Suppressor macrophage treated with lipopolysaccharide for 4 hours (primary cell): ENCODE measurements around the gene C1orf87.

Experiments used
- DNase-seq: peaks from one replicate; pipeline ENCODE4 v3.0.0-alpha.2; 2020

C1orf87 gene

DNA sequence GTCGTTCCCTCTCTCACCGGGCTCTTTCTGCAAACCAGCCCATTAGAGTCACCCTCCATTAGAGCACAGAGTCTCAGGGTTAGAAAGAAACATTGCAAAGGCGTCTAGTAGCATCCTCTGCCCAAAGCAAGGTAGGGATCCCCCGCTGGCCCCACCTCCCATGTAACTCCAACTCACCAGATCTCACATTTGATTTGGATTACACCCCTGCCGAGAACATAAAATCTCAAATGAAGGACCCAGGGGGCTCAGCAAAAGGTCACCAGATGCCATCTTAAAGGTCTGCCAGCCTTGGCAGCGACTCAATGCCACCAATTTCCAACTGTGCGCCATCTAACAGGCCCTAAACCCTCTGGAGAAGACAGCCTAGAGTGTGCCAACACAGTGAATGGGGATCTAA lies 14.1 kb downstream of the C1orf87 start:
- DNase-seq: no peak

DNA sequence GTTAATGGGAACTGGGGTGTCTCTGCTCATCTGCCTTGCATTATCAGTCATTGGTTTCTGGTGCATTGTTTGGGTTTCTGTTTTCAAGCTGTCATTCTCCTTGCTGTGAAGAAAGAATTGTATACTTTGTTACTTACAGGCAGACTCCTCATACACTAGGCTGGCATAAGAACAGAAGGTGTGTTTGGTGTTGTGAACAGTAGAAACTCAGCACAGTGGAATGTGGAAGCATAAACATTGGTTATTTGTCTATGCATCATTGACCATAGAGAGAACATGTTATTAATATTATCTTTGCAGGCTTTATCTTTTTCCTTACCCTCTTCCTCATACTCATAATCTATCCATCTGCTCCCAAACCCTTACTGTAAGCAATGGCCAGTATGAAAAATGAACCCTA lies 18.2 kb downstream of the C1orf87 start:
- DNase-seq: no peak

DNA sequence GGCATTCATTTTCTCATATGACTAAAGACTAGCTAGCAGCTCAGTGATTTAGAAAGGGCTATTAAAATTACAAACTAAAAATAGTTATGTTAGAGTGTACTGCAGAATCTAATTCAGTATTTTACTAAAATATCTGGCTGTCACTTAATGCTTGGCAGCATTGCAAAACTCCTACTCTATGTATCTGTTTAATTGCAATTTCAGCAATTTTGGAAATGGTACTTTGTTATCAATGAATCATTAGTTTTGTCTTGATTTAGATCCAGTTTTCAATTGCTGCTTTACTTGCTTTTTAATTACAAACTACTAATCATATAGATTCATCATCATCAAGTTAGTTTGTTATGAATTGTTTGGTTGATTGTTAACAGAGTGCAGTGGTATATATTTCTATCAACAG lies 19.2 kb downstream of the C1orf87 start:
- DNase-seq: no peak

DNA sequence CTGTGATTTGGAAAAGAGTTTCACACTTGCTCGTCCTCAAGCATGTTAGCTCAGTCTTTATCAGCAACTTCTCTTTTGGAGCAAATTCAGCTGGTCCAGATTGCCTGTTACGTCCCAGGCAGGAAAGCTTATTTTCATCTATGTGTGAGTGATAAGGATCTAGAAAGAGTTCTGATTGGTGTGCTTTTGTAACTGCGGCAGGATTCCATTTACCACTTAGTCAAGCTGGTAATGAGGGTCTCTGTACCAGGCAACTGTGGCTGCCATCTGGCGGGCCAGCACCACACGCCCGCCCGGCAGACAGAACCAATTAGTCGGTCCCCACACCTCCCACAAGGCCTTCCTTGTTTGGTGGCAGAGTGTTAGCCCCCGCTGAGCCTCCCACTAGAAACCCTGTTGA lies 21.0 kb downstream of the C1orf87 start:
- no peak for DNase-seq

DNA sequence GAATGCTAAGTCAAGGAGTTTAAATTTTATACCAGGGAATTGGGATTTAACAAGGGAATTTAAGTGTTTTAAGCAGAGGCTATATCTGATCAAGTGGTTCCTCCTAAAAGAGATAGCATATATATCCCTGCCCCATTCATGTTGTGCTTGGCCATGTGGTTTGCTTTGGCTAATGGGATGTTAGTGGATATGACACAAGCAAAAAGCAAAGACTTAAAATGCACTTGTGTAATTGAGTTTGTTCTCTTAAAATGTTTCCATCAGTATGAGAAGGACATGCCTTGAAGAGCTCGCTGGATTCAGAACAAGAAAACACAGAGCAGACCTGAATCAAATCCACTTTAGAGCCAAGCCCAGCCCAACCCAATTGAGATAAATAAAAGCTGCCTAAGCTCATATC lies 22.4 kb downstream of the C1orf87 start:
- no peak for DNase-seq

DNA sequence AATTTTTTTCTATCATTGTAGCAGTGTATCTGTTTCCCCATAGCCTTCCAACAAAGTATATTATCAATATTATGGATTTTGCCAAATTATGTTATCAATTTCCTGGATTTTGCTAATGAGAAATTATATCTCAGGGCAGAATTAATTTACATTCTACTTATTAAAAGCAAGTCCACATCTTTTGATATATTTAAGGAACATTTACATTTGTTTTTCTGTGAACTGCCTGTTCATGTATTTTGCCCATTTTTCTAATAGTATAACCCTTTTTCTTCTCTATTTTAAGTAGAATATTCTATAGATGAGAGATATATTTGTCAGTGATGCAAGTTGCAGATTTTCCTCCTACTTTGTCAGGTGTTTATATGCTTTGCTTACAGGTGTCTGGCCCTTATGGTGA lies 24.4 kb downstream of the C1orf87 start:
- DNase-seq: no peak

DNA sequence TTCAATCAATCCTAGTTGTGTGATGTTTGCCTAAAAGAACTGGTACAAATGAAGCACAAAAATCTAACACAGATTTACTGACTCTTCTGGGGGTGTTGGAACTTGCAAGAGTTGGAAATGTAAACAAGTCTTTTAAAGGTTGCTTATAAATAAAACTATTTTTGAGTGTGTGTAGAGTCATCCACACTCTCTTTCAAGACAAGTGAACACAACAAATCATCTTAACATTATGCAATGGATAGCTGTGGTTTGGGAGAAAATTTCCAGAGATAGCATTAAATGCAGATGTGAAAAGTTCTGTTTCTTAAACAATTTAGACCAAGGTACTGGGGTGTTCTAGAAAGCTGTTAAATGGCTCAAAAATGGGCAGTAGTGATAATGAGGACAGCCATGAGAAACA lies 28.7 kb downstream of the C1orf87 start:
- DNase-seq: no peak

DNA sequence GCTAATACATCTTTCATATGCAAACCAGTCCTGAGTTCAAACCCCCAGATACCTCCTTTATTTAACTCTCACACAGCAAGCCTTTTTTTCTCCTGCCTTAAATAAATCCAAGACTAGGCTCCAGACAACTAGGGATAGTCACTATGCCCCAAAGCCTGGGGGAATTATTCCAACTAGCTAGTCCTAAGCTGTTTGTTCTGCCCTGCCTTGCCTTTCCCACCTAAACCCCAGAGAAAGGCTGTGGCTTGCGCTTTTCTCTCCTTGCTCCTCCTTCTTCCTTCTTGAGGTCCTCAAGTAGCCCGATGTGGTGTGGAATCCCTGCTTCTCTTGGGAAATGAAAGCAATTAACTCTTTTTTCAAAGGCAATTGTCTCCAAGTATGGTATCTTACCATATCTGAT lies 31.8 kb downstream of the C1orf87 start:
- DNase-seq: no peak

DNA sequence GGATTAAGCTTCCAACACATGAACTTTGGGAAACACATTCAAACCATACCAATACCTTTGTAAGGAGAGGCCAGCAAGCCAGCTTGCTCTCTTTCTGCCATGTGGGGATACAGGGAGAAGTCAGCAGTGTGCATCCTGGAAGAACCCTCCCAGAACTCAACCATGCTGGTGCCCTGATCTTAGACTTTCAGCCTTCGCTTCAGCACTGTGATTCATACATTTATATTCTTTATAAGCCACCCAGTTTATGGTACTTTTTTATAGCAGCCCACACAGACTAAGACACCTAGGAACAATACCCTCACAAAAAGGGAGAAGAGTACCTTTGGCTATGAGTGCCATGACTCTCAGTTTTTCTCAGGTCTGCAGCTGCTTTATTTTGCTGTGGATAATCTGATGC lies 35.9 kb downstream of the C1orf87 start:
- DNase-seq: no peak

DNA sequence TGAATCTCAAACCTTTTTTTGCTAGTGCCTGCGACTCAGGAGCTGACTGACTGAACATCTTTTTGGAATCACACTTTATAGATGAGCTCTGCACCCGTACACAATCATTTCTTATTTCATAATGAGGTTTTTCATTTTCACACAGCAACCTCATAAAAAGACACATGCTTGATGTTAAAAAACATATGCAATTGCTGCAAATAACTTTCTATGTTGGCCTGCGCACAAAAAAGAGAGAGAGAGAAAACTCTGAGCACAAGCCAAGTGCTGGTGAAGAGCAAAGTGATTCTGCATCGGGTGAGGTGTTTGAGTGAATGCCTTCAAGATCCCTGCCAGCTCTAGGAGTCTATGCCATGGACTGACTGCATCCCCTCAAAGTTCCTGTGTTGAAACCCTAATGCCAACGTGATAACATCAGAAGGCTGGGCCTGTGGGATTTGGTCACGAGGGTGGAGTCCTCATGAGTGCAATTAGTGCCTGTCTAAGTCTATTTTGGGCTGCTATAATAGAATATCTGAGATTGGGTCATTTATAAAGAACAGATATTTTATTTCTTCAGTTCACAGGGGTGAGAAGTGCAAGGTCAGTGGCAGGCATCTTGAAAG lies 36.6 kb downstream of the C1orf87 start:
- no peak for DNase-seq

DNA sequence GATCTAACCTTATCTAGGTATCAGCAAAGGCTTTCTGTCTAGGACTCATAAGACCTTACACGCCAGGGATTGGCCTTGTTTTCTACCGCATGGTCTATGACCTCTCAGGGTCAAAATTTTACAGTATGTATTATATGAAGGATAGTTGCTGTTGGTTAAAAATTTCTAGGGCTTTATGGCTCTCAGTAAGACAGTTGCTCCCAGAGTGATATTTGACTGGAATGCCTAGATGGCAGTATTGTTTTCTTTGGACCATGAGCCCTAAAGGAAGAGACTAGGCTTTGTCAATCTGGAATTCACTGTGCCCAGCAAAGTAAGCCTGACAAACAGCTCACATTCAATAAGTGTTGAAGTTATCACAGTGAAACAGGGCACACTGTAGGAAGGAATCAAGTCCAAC lies 37.6 kb downstream of the C1orf87 start:
- DNase-seq: no peak

DNA sequence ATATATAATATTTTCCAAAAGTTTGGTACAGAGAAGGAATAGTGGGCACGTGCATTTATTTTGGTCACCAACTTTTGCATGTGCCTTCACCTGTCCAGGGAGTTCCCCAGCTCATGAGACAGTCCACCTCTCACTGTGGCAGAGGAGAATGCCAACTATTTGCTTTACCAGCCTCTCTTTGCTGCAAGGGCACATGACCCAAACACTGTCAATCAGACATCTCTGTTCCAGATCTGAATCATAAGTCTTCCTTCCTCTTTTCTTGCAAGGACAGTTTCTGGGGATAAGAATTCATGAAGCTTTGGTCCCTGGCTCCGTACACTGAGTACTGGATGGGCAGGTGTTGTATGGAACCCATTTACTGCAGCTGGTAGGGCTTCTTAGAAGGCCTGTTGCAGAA lies 38.6 kb downstream of the C1orf87 start:
- peak; percentile 47 for DNase-seq

DNA sequence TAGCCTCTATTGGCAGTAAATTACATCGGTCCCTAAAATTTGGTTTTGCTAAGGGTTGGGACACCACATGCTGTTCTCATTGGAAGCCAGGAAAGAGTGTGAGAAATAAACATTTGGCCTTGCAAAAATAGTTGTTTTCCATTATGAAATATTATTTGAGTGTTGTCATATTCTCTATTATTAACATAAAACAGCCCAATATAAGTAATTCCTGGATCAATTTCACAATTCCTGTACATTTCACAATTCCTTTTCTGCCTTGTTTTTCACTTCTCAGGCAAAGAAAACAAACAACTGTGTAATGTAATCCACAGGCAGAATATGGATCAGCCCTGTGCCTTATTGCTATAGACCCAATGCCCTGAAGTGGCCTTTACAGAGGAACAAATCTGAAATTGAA lies 40.5 kb downstream of the C1orf87 start:
- peak; percentile 1 for DNase-seq

DNA sequence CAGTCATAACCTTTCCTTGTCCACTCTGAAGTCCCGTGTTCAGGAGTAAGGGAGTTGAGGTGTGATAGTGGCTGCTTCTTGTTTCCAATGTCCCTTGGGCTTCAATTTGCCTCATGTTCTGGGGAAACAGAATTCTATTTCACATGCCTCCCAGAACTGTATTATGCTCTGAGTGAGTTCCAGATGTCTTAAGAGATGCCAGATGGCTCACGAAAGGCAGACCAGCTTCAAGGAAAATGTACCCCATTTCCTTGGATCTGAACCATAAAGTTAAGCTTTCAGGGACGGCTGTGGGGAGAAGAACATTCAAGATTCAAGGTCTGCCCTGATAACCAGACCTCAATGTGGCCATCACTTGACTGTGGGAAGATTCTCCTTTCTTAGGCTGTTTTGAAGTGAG lies 42.4 kb downstream of the C1orf87 start:
- no peak for DNase-seq

DNA sequence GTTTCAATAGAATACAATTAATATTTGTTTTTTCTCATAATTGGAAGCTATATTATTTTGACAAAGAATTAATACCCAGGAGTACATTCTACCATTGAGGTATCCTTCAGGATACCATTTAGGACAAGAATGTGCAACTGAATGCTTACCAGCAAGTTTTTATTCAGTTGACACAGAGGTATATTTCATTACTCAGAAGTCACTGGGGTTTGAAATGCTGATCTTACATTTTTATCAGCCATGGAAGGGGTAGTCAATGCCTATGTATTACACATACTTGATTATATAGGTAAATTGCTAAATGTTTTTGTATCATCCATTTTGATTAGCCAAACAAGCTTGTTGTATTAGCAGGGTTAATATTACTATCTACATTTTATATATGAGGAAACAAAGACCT lies 48.0 kb downstream of the C1orf87 start:
- DNase-seq: no peak

DNA sequence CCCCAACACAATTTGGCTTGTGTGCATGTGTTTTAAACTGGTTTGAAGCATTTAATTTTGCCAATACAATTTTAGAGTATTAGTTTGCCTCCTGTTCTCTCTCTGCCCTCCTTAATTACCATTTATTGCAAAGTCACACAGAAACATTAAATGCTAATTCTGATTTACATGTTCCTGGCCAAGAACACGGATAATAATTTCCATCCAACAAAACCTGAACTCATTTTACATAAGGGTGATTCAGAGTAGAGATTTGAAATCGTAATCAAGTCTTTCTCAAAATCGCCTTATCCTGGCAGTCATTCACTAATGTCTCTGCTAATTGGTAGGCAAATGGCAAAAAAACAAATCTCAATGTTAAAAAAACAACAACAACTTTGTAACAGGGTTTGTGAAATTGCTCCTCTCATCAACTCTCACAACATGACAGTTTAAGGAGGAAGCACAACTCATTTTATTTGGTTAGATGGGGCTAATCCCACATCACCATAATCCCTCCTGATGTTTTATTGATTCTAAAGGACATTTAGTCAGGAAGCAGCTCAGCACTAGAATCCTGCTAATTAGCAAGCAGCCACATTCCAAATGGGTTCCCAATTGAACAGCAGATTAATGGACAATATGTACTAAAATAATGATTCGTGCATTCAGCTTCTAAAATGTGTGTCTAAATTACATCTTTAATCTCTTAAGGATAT lies 55.9 kb downstream of the C1orf87 start:
- no peak for DNase-seq

DNA sequence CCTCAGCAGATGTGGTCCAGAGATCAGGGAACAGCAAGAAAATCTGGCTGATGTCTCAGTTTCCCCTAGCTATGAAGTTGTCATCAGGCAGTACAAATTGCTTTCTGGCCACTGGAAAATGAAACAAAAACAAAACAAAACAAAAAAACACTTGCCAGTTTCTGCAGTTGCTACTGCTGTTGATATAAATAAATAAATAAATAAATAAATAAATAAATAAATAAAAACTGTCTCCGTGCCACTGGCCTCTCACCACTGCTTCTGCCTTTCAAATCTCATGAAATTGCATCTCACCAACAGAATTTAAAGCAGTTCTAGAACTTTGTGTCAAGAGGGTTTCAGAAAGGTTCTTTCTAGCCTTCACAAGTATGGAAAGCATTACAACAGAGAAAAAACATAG lies 62.9 kb downstream of the C1orf87 start:
- no peak for DNase-seq

DNA sequence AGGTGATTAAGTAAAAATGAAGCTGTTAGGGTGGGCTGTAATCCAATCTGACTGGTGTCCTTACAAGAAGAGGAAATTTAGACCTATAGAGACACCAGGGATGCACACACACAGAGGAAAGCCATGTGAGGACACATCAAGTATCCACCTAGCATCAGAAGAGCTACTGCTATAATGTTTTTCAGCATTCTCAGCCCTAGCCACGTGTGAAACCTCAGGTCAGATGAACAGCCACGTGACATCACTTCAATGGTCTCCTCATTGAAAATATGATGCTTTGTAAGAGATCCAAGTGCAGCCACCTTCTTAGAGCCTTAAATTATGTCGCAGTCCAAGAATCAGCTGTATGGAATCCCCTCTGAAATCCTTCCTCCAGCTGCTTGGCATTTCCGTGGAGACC lies 65.1 kb downstream of the C1orf87 start:
- DNase-seq: no peak

DNA sequence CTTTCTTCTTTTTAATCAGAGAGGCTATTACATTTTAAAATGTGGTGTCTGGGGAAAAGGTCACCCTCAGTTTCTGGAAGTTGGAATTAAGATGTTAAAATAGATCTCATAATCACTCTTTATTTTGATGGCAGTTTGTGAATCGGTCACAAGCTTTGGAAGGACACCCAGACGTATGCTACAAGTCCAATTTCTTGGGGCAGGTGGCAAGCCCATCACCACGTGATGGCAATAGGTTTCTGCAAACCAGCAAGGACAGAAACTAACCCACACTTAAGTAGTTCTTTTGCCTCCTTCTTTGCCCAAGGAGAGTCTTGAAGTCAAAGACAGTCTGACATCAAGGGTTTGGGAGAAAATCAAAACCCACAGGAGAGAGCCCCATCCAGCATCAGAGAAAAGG lies 72.9 kb downstream of the C1orf87 start:
- no peak for DNase-seq

DNA sequence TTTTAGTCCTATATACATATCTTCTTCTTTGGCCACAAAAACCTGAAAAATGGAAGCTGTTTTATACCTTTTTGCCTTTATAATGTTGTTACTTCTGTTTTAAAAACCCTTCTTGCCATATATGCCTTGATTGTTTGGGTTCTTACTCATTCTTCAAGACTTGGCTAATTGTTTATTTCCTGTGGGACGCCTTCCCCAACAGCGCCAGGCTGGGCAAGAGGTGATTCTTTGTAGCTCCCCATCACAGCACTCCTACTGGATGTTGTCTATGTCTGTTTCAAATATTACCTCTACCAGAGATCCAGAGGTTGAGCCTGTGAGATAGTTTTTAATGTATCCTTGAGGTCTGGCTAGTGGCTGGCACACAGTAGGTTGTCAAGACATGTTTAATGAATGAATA lies 73.8 kb downstream of the C1orf87 start:
- DNase-seq: no peak

DNA sequence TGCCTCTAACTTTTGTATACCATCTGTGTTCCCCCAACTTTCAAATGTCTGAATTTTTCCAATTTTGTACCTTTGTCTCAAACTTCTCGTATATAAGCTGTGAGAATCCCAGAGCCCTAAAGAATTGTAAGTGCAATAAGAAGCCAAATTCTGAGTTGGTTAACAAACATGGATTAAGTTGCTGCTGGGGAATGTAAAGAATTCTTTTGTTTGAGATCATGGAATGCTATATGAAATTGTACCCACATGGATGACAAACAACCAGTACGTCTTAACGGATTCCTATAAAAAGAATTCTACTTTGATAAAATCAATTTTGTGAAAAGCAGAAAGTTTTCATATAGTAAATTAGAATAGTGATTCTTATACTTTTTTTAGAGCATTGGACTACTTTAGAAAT lies 74.6 kb downstream of the C1orf87 start:
- DNase-seq: no peak

DNA sequence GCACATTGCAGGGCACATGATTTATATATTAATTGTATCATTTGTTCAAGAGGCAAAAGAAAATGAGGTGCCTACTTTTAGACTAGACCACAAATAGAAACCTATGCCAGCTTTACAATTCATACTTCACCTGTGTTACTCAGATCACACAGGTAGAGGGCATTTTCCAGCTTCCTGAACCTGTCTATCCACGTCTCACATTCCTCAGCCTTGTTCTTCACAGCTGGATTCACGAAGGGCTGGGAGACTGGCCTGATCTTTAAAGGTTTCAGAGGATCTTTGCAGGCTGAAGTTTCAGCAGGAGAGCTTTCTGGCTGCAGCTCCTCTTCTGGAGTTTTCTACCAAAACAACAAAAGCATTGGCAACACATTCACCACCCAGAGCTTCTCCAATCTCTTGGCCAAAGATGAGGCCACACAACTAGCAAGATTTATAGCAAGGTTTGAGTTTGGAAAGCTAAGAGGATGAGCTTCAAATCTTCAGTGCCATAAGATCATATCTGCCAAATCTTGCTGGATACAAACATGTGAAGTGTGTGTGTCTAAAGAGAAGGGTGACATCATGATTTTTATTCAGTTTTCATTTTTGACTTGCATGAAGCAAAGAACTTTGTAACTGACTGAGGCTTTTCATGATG lies 76.0 kb downstream of the C1orf87 start:
- DNase-seq: no peak

DNA sequence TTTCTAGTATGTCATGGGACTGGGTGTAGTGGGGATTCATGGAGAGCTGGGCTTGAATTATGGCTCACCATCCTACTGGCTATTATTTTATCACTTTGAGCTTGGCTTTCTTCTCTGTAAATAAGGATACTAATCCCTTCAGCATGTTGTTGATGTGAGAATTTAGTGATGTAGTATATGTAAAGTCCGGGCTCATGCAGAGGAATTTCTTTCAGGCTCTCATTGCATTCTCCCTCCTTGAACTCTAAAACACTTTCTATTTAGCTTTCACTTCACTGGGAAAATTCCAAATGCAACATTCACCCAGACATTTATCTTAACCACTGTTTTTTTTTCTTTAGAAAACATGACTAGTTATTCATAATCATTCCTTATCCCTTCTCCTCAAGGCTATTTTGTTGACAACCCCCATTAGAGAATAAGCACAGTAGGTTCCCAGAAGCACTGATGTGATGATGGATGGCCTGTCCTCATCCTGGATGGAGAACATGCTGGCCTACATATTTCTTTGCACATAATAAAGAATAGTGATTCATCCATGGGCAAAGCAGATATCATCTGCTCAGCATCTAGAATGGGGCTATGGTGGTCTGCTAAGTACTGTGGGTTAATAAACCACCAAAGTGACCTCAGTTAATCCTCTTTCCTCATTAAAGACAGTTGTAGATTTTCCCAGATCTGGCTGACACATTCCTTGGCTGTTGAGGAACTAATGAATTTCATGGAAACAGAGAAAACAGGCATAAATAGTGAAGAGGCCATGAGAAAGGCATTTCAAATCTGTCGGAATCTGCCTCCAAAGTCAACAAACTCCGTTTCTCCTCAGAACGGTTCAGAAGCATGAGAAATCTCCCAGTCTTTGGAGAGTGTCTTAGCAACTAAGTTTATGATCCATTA lies 79.0 kb downstream of the C1orf87 start:
- no peak for DNase-seq
